ENCODE results near the gene TP53I13.
A peak's percentile ranks its signal among the peaks of the same experiment; 100 is the strongest.

TP53I13 gene, protein sequence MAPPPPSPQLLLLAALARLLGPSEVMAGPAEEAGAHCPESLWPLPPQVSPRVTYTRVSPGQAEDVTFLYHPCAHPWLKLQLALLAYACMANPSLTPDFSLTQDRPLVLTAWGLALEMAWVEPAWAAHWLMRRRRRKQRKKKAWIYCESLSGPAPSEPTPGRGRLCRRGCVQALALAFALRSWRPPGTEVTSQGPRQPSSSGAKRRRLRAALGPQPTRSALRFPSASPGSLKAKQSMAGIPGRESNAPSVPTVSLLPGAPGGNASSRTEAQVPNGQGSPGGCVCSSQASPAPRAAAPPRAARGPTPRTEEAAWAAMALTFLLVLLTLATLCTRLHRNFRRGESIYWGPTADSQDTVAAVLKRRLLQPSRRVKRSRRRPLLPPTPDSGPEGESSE

GRCh38 chr17:29568331-29569244 lies at the start of gene TP53I13:
Gene TP53I13 (plus strand): TSS chr17:29568701. CDS start chr17:29568759, 58 bp downstream.
- DNase-seq (ENCODE audit: low read depth): peak; percentile 83
- H3K4me3 ChIP-seq (ENCODE audit: low read length): peak within 1 kb of the TSS; percentile 68
- no peak for TF ChIP-seq CTCF (IDR thresholded peaks at IDR 0.05; ENCODE audit: insufficient read depth, low read depth, low read length, missing control alignments)

DNA sequence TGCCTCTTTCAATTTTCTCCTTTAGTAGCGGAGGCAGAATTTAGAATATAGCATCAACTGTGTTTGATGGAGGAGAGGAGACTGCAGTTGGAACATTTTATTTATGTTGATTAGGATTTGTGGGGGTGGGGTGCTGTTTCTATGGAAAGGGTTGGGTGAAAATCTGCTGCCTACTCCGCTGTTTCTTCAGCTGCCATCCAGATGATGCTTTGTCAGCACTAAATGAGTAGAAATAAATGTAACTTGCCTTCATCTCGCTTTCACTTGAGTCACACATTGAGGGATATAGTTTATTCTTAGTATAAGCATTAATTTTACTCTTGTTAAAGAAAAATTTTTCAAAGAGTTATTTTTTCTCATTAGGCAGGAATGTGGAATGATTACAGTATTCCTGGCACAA lies 43.8 kb upstream of the TP53I13 start:
- no peak for TF ChIP-seq CTCF (IDR thresholded peaks at IDR 0.05; ENCODE audit: insufficient read depth, low read depth, low read length, missing control alignments)
- no peak overlapping the region for H3K4me3 ChIP-seq (ENCODE audit: low read length)
- no peak for DNase-seq (ENCODE audit: low read depth)

- no peak for TF ChIP-seq CTCF (IDR thresholded peaks at IDR 0.05; ENCODE audit: insufficient read depth, low read depth, low read length, missing control alignments)
- H3K4me3 ChIP-seq (ENCODE audit: low read length): no peak overlapping the region
- DNase-seq (ENCODE audit: low read depth): peak; percentile 17
Measured at GRCh38 chr17:29526322-29526721, 42.2 kb upstream of the TP53I13 start.

DNA sequence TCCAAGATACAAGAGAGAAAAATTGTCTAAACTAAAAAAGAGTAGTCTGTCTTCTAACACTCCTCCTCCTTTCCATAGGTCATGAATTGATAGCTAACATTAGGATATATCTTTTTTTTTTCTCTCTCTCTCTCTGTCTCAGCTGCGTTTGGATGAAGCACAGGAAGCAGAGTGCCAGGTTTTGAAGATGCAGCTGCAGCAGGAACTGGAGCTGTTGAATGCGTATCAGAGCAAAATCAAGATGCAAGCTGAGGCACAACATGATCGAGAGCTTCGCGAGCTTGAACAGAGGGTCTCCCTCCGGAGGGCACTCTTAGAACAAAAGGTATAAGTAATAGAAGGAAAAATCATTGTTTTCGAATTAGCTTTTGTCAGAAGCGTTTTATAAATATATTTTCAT lies 34.5 kb upstream of the TP53I13 start:
- no peak for DNase-seq (ENCODE audit: low read depth)
- no peak overlapping the region for H3K4me3 ChIP-seq (ENCODE audit: low read length)
- TF ChIP-seq CTCF (IDR thresholded peaks at IDR 0.05; ENCODE audit: insufficient read depth, low read depth, low read length, missing control alignments): no peak

DNA sequence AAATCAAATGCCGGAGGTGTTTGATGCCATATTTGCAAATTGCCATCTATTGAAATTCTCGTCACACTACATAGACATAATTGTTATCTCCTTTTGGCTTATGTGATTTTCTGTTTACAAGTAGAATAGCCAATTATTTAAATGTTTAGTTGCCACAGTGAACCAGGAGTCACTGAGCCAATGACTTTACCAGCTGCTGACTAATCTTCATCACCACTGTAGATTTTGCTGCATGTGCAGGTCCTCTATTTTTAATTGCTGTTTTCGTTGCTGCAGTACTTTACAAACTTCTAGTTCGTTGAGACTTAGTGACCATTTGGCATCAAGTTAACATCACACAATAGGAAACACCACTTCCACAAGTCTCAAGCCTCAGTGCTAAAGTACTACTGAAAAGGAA lies 24.4 kb upstream of the TP53I13 start:
- H3K4me3 ChIP-seq (ENCODE audit: low read length): no peak overlapping the region
- no peak for DNase-seq (ENCODE audit: low read depth)
- TF ChIP-seq CTCF (IDR thresholded peaks at IDR 0.05; ENCODE audit: insufficient read depth, low read depth, low read length, missing control alignments): no peak

GRCh38 chr17:29546085-29546484 lies 22.4 kb upstream of the TP53I13 start:
- H3K4me3 ChIP-seq (ENCODE audit: low read length): no peak overlapping the region
- DNase-seq (ENCODE audit: low read depth): no peak
- TF ChIP-seq CTCF (IDR thresholded peaks at IDR 0.05; ENCODE audit: insufficient read depth, low read depth, low read length, missing control alignments): no peak
